GM23338 (cell line): ENCODE data around the gene PSPN. TPM values are rescaled to one million over a fixed set of nuclear protein-coding genes. Genes with fewer than 3 reads are reported as not detected.

ENCODE experiments used
- ATAC-seq: fragments of 200-7000 bp; cut with Tn5 transposase; 3 replicates; pipeline ENCODE4 v1.9.1; 2020
- DNase-seq: peaks from one replicate; pipeline ENCODE4 v3.0.0-alpha.2; 2015; ENCODE audit warnings: low spot score
- H2AFZ ChIP-seq: fragments of 200-600 bp; sonication (generic); 2 replicates; pipeline ENCODE4 v1.8.0; 2016; ENCODE audit warnings: antibody characterized with exemption, mild to moderate bottlenecking, moderate library complexity
- H3F3A ChIP-seq: fragments of 200-600 bp; sonication (generic); replicated peaks from 2 replicates; pipeline ENCODE4 v1.8.0; 2017; ENCODE audit warnings: antibody characterized with exemption, mixed run types, low read depth
- H3K27ac ChIP-seq: fragments of 200-600 bp; sonication (generic); 2 replicates; pipeline ENCODE4 v1.6.1; 2016; ENCODE audit warnings: low read depth
- H3K27me3 ChIP-seq: fragments of 200-600 bp; sonication (generic); 2 replicates; pipeline ENCODE4 v1.8.0; 2016; ENCODE audit warnings: mild to moderate bottlenecking, mixed run types, moderate library complexity; ENCODE audit not compliant: insufficient read depth
- H3K36me3 ChIP-seq: fragments of 200-600 bp; sonication (generic); 2 replicates; pipeline ENCODE4 v1.8.0; 2016; ENCODE audit warnings: mild to moderate bottlenecking; ENCODE audit not compliant: insufficient read depth
- H3K4me1 ChIP-seq: fragments of 200-600 bp; sonication (generic); 2 replicates; pipeline ENCODE4 v1.8.0; 2016; ENCODE audit warnings: mild to moderate bottlenecking, moderate library complexity; ENCODE audit not compliant: insufficient read depth
- H3K4me2 ChIP-seq: fragments of 200-600 bp; sonication (generic); 2 replicates; pipeline ENCODE4 v1.7.1; 2017; ENCODE audit warnings: mixed run types
- H3K4me3 ChIP-seq: fragments of 200-600 bp; sonication (generic); 2 replicates; pipeline ENCODE4 v1.6.1; 2016; ENCODE audit warnings: mixed run types
- H3K79me2 ChIP-seq: fragments of 200-600 bp; sonication (generic); replicated peaks from 2 replicates; pipeline ENCODE4 v1.8.0; 2017; ENCODE audit warnings: mild to moderate bottlenecking; ENCODE audit not compliant: insufficient read depth
- H3K9me2 ChIP-seq: fragments of 200-600 bp; sonication (generic); 2 replicates; pipeline ENCODE4 v1.8.0; 2017; ENCODE audit not compliant: insufficient read depth
- H4K20me1 ChIP-seq: fragments of 200-600 bp; sonication (generic); replicated peaks from 2 replicates; pipeline ENCODE4 v1.8.0; 2017; ENCODE audit warnings: mild to moderate bottlenecking; ENCODE audit not compliant: insufficient read depth
- H3K27ac Mint-ChIP-seq: 2 replicates; pipeline ENCODE4 v1.8.0; 2020; ENCODE audit warnings: inconsistent platforms, mild to moderate bottlenecking, moderate library complexity, mixed read lengths
- H3K27me3 Mint-ChIP-seq: 3 replicates; pipeline ENCODE4 v1.8.0; 2022; ENCODE audit warnings: low read depth, mild to moderate bottlenecking, moderate library complexity, mixed read lengths, inconsistent platforms; ENCODE audit not compliant: insufficient read depth, poor library complexity
- H3K36me3 Mint-ChIP-seq: 3 replicates; pipeline ENCODE4 v1.8.0; 2021; ENCODE audit warnings: low read depth, mild to moderate bottlenecking, inconsistent platforms, moderate library complexity, mixed read lengths
- H3K4me1 Mint-ChIP-seq: 3 replicates; pipeline ENCODE4 v1.8.0; 2020; ENCODE audit warnings: mild to moderate bottlenecking, inconsistent platforms, mixed read lengths
- H3K4me3 Mint-ChIP-seq: 3 replicates; pipeline ENCODE4 v1.8.0; 2021; ENCODE audit warnings: moderate library complexity, mild to moderate bottlenecking, inconsistent platforms, mixed read lengths
- H3K9me3 Mint-ChIP-seq: 3 replicates; pipeline ENCODE4 v1.8.0; 2020; ENCODE audit warnings: moderate library complexity, mild to moderate bottlenecking, inconsistent platforms, mixed read lengths
- CREB1 ChIP-seq: fragments of 250-450 bp; sonication (Bioruptor Pico); IDR thresholded peaks from 2 replicates; pipeline ENCODE4 v1.5.0; 2020; ENCODE audit warnings: low read depth, mild to moderate bottlenecking, moderate library complexity
- EZH2 ChIP-seq: fragments of 200-600 bp; sonication (generic); IDR thresholded peaks from one replicate; pipeline ENCODE4 v1.8.0; 2017; ENCODE audit warnings: antibody characterized with exemption, mild to moderate bottlenecking, low read depth; ENCODE audit not compliant: unreplicated experiment
- JUNB ChIP-seq: IDR thresholded peaks from one replicate; pipeline ENCODE4 v1.6.1; 2016; ENCODE audit warnings: antibody characterized with exemption; ENCODE audit not compliant: unreplicated experiment
- NANOG ChIP-seq: IDR thresholded peaks from 2 replicates; pipeline ENCODE4 v1.6.1; 2016; ENCODE audit warnings: antibody characterized with exemption, borderline replicate concordance
- POLR2AphosphoS5 ChIP-seq: IDR thresholded peaks from 2 replicates; pipeline ENCODE4 v1.6.1; 2016; ENCODE audit warnings: antibody characterized with exemption, low read depth
- STAT1 ChIP-seq: IDR thresholded peaks from one replicate; pipeline ENCODE4 v1.6.1; 2016; ENCODE audit warnings: antibody characterized with exemption; ENCODE audit not compliant: unreplicated experiment
- ZNF114 ChIP-seq: fragments of 250-450 bp; sonication (Bioruptor Pico); IDR thresholded peaks from 2 replicates; pipeline ENCODE4 v1.5.0; 2020; ENCODE audit warnings: mild to moderate bottlenecking, moderate library complexity
- ZNF331 ChIP-seq: fragments of 250-450 bp; sonication (Bioruptor Pico); IDR thresholded peaks from 2 replicates; pipeline ENCODE4 v1.5.0; 2020; ENCODE audit warnings: low read depth, mild to moderate bottlenecking, moderate library complexity
- polyA plus RNA-seq: library from polyadenylated mRNA; unstranded; fragments of >200 nt; fragmentation: Nextera tagmentation; extraction: Ambion mirVana; gene quantifications from 2 replicates; pipeline ENCODE4 v1.2.1, GENCODE V29; 2016
- total RNA-seq: library from RNA; depleted of rRNA; stranded (reverse); fragments of >200 nt; shearing (Covaris generic); gene quantifications from 2 replicates; pipeline ENCODE4 v1.2.3, GENCODE V29; 2014
- TF ChIP-seq, protein P1 (sequence below), 2 experiments: fragments of 200-600 bp in 1 of 2; sonication (generic) in 1 of 2; conservative IDR thresholded peaks; 2 replicates each; pipeline versions ENCODE4 v1.5.1 to v1.6.1; 2016 to 2017; ENCODE audit warnings: antibody characterized with exemption in 2 of 2, low read depth in 2 of 2, mild to moderate bottlenecking in 2 of 2, moderate library complexity in 1 of 2
- TF ChIP-seq, protein P2 (sequence below): fragments of 250-450 bp; sonication (Bioruptor Pico); IDR thresholded peaks from 2 replicates; pipeline ENCODE4 v1.5.0; 2020; ENCODE audit warnings: mild to moderate bottlenecking, moderate library complexity
- TF ChIP-seq, protein P3 (sequence below): IDR thresholded peaks from one replicate; pipeline ENCODE4 v1.6.1; 2018; ENCODE audit warnings: antibody characterized with exemption; ENCODE audit not compliant: unreplicated experiment

The PSPN gene
- total and polyA plus RNA-seq, 2 experiments from 2014 or later = 0.82 to 1.2 TPM

DNA sequence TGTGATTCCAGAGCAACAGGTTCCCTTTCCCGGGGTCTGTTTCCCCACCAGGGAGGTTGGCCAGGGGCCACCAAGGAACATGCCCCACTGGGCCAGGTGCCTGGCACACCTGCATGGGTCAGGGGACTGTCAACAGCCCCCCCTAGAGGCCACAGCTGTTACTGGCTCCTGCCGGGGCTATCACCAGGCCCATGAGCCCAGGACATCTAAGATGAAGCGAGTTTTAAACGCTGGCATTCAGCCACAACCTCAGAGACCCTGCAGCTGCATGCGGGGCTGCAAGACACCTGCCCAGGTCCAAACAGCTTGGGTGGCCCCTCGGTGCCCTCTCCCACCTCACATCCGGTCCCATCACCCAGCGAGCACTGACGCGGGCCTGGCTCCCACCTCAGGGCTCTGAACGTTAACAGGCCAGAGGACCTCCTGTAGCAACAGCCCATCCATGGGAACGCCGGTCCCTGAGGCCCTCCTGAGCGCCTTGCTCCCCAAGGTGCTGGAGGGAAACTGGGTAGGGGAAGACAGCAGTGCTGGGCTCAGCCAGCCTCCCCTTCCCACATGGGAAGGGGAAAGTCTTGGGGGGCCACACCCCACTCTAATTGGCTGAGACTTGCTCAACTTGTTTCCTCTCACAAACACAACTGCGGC, 36.8 kb upstream of the PSPN start (continued):
- TF ChIP-seq, protein P1, sequence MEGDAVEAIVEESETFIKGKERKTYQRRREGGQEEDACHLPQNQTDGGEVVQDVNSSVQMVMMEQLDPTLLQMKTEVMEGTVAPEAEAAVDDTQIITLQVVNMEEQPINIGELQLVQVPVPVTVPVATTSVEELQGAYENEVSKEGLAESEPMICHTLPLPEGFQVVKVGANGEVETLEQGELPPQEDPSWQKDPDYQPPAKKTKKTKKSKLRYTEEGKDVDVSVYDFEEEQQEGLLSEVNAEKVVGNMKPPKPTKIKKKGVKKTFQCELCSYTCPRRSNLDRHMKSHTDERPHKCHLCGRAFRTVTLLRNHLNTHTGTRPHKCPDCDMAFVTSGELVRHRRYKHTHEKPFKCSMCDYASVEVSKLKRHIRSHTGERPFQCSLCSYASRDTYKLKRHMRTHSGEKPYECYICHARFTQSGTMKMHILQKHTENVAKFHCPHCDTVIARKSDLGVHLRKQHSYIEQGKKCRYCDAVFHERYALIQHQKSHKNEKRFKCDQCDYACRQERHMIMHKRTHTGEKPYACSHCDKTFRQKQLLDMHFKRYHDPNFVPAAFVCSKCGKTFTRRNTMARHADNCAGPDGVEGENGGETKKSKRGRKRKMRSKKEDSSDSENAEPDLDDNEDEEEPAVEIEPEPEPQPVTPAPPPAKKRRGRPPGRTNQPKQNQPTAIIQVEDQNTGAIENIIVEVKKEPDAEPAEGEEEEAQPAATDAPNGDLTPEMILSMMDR (conservative IDR thresholded peaks at IDR 0.05; ENCODE audit: low read depth in 2 of 2) = peak; percentile 88 to 90
- TF ChIP-seq JUNB = no peak

- H3K27ac Mint-ChIP-seq = no peak overlapping the region
- ATAC-seq (peak; percentile 38), DNase-seq (peak; percentile 19)
- peaks cover 10% of the 10 kb centered on the region for H3K4me1 ChIP-seq
- H3K27ac ChIP-seq = peak overlapping the region; percentile 94
- H3K27me3 Mint-ChIP-seq = peaks cover 6% of the 10 kb centered on the region
- H3F3A ChIP-seq = peaks cover 19% of the 10 kb centered on the region
- no peak overlapping the region for H2AFZ ChIP-seq
- peak overlapping the region; percentile 43; the same call in 1 of the 2 replicates for H3K4me2 ChIP-seq
- H3K4me1 Mint-ChIP-seq = peaks cover 21% of the 10 kb centered on the region
- H3K79me2 ChIP-seq = no peaks in the 10 kb centered on the region
- H3K9me2 ChIP-seq = no peaks in the 10 kb centered on the region
- peaks cover 5% of the 10 kb centered on the region; the same call in 1 of the 2 replicates for H3K36me3 ChIP-seq
- H3K4me3 Mint-ChIP-seq = no peak overlapping the region
- no peaks in the 10 kb centered on the region for H3K27me3 ChIP-seq
- no peak overlapping the region for H3K4me3 ChIP-seq
- H4K20me1 ChIP-seq = 0 out of 2 replicates have a peak, but pooled peaks cover 8% of the 10 kb centered on the region
- H3K9me3 Mint-ChIP-seq = no peaks in the 10 kb centered on the region; the same call in 2 of the 3 replicates
- peaks cover 40% of the 10 kb centered on the region for H3K36me3 Mint-ChIP-seq
- TF ChIP-seq POLR2AphosphoS5 (no peak), ZNF331 (CRISPR knock-in tag) (no peak), NANOG (no peak), JUNB (no peak), ZNF114 (no peak), CREB1 (CRISPR knock-in tag) (no peak), EZH2 (no peak), STAT1 (no peak)
- TF ChIP-seq, protein P1 (conservative IDR thresholded peaks at IDR 0.05; ENCODE audit: low read depth in 2 of 2) = no peak
- TF ChIP-seq, protein P2, sequence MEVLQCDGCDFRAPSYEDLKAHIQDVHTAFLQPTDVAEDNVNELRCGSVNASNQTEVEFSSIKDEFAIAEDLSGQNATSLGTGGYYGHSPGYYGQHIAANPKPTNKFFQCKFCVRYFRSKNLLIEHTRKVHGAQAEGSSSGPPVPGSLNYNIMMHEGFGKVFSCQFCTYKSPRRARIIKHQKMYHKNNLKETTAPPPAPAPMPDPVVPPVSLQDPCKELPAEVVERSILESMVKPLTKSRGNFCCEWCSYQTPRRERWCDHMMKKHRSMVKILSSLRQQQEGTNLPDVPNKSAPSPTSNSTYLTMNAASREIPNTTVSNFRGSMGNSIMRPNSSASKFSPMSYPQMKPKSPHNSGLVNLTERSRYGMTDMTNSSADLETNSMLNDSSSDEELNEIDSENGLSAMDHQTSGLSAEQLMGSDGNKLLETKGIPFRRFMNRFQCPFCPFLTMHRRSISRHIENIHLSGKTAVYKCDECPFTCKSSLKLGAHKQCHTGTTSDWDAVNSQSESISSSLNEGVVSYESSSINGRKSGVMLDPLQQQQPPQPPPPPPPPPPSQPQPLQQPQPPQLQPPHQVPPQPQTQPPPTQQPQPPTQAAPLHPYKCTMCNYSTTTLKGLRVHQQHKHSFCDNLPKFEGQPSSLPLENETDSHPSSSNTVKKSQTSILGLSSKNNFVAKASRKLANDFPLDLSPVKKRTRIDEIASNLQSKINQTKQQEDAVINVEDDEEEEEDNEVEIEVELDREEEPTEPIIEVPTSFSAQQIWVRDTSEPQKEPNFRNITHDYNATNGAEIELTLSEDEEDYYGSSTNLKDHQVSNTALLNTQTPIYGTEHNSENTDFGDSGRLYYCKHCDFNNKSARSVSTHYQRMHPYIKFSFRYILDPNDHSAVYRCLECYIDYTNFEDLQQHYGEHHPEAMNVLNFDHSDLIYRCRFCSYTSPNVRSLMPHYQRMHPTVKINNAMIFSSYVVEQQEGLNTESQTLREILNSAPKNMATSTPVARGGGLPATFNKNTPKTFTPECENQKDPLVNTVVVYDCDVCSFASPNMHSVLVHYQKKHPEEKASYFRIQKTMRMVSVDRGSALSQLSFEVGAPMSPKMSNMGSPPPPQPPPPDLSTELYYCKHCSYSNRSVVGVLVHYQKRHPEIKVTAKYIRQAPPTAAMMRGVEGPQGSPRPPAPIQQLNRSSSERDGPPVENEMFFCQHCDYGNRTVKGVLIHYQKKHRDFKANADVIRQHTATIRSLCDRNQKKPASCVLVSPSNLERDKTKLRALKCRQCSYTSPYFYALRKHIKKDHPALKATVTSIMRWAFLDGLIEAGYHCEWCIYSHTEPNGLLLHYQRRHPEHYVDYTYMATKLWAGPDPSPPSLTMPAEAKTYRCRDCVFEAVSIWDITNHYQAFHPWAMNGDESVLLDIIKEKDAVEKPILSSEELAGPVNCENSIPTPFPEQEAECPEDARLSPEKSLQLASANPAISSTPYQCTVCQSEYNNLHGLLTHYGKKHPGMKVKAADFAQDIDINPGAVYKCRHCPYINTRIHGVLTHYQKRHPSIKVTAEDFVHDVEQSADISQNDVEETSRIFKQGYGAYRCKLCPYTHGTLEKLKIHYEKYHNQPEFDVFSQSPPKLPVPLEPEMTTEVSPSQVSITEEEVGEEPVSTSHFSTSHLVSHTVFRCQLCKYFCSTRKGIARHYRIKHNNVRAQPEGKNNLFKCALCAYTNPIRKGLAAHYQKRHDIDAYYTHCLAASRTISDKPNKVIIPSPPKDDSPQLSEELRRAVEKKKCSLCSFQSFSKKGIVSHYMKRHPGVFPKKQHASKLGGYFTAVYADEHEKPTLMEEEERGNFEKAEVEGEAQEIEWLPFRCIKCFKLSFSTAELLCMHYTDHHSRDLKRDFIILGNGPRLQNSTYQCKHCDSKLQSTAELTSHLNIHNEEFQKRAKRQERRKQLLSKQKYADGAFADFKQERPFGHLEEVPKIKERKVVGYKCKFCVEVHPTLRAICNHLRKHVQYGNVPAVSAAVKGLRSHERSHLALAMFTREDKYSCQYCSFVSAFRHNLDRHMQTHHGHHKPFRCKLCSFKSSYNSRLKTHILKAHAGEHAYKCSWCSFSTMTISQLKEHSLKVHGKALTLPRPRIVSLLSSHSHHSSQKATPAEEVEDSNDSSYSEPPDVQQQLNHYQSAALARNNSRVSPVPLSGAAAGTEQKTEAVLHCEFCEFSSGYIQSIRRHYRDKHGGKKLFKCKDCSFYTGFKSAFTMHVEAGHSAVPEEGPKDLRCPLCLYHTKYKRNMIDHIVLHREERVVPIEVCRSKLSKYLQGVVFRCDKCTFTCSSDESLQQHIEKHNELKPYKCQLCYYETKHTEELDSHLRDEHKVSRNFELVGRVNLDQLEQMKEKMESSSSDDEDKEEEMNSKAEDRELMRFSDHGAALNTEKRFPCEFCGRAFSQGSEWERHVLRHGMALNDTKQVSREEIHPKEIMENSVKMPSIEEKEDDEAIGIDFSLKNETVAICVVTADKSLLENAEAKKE = no peak
- TF ChIP-seq, protein P3, sequence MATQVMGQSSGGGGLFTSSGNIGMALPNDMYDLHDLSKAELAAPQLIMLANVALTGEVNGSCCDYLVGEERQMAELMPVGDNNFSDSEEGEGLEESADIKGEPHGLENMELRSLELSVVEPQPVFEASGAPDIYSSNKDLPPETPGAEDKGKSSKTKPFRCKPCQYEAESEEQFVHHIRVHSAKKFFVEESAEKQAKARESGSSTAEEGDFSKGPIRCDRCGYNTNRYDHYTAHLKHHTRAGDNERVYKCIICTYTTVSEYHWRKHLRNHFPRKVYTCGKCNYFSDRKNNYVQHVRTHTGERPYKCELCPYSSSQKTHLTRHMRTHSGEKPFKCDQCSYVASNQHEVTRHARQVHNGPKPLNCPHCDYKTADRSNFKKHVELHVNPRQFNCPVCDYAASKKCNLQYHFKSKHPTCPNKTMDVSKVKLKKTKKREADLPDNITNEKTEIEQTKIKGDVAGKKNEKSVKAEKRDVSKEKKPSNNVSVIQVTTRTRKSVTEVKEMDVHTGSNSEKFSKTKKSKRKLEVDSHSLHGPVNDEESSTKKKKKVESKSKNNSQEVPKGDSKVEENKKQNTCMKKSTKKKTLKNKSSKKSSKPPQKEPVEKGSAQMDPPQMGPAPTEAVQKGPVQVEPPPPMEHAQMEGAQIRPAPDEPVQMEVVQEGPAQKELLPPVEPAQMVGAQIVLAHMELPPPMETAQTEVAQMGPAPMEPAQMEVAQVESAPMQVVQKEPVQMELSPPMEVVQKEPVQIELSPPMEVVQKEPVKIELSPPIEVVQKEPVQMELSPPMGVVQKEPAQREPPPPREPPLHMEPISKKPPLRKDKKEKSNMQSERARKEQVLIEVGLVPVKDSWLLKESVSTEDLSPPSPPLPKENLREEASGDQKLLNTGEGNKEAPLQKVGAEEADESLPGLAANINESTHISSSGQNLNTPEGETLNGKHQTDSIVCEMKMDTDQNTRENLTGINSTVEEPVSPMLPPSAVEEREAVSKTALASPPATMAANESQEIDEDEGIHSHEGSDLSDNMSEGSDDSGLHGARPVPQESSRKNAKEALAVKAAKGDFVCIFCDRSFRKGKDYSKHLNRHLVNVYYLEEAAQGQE = no peak
Observed at GRCh38 chr19:6412061-6412446, 36.3 kb upstream of the PSPN start.
